HG03103 (cell line): ENCODE results near the gene LCN1.

Experiments
- ATAC-seq: cut with Tn5 transposase; IDR thresholded peaks from one replicate; pipeline ENCODE4 v1.9.1; 2021; ENCODE audit warnings: low read depth; ENCODE audit not compliant: unreplicated experiment

LCN1 gene

GRCh38 chr9:135565636-135566035 lies 44.4 kb downstream of the LCN1 start:
- ATAC-seq = no peak

- ATAC-seq = no peak
Observed at GRCh38 chr9:135566552-135566951, 45.3 kb downstream of the LCN1 start.

- no peak for ATAC-seq
Observed at GRCh38 chr9:135567311-135567710, 46.1 kb downstream of the LCN1 start.

- no peak for ATAC-seq
Observed at GRCh38 chr9:135568026-135568425, 46.8 kb downstream of the LCN1 start.

- no peak for ATAC-seq
Observed at GRCh38 chr9:135570456-135570855, 49.2 kb downstream of the LCN1 start.

GRCh38 chr9:135572233-135572632 lies 51.0 kb downstream of the LCN1 start:
- ATAC-seq = no peak

- no peak for ATAC-seq
Observed at GRCh38 chr9:135573124-135573523, 51.9 kb downstream of the LCN1 start.

- ATAC-seq = no peak
Observed at GRCh38 chr9:135574331-135574730, 53.1 kb downstream of the LCN1 start.

GRCh38 chr9:135574943-135575342 lies 53.7 kb downstream of the LCN1 start:
- ATAC-seq = no peak
